ENCODE data around the gene TRPM5. TPM values are rescaled to one million over a fixed set of nuclear protein-coding genes. Genes with fewer than 3 reads are reported as not detected.

TRPM5 gene
- total and polyA plus RNA-seq, 2 of the 4 experiments (the other 2 are of a cell fraction) = not detected

DNA sequence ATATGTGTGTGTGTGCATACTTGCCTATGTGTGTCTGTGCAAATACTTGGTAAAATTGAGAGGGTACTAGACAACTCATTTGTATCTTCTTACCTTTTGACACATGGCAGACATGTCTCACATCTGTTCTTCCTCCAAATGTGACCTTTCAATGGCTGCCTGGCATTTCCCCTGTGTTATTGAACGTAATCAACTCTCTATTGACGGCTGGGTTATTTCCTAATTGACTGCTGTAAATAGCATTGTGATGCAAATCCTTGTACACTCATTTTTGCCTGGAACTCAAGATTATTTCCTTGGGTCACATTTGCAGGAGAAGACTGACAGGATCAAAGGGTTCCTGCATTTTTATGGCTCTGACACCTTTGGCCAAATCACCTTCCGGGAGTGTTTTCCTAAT lies 37.9 kb upstream of the TRPM5 start:
- no peaks in the 10 kb centered on the region for H3K9me3 ChIP-seq (ENCODE audit: control insufficient read depth, insufficient read depth, low read length)
- no peak for ATAC-seq (ENCODE audit: low read depth)
- WGBS, 2 experiments (ENCODE audit: extremely low coverage in 2 of 2, insufficient read length in 1 of 2) = no CpG with 5 or more reads among the region's 3 CpGs
- no peak overlapping the region for H2BK5ac ChIP-seq (ENCODE audit: low read depth, low read length, poor library complexity, severe bottlenecking)
- no peak overlapping the region for H4K91ac ChIP-seq (ENCODE audit: insufficient read depth, low read depth, low read length)
- no peak overlapping the region for H2AK9ac ChIP-seq (replicated peaks; ENCODE audit: low read depth, low read length, poor library complexity)
- H3K4me2 ChIP-seq (ENCODE audit: low read depth, low read length) = no peak overlapping the region
- intact Hi-C loops (cut with micrococcal nuclease) = no loop called here
- H3K4ac ChIP-seq (ENCODE audit: low read depth, low read length) = no peak overlapping the region
- in situ Hi-C loops (cut with MboI; ENCODE audit: low sequenced_read_pairs) = no loop called here
- no peaks in the 10 kb centered on the region for H3K36me3 ChIP-seq (ENCODE audit: control insufficient read depth, insufficient read depth, low read length)
- no peak overlapping the region for H2AK5ac ChIP-seq (ENCODE audit: low read depth, low read length)
- no peak overlapping the region for H3K23ac ChIP-seq (ENCODE audit: low read depth, low read length)
- no peak for DNase-seq
- H4K8ac ChIP-seq (ENCODE audit: low read depth in 2 of 2, low read length in 2 of 2) = no peak overlapping the region
- no peak overlapping the region for H3K9ac ChIP-seq (ENCODE audit: low read depth, low read length)
- no peak overlapping the region for H3K27ac ChIP-seq (ENCODE audit: insufficient read depth, low read length)
- ChIA-PET CTCF (no interaction called here), POLR2A (ENCODE audit: unreplicated experiment) (no interaction called here)
- H3K14ac ChIP-seq (replicated peaks; ENCODE audit: low read depth, low read length) = no peak overlapping the region
- no peaks in the 10 kb centered on the region for H3K9me1 ChIP-seq (ENCODE audit: insufficient read depth, low read length)
- H2BK120ac ChIP-seq (ENCODE audit: low read depth, low read length) = no peak overlapping the region
- no peak overlapping the region for H3K4me3 ChIP-seq (ENCODE audit: insufficient read depth, low read depth, low read length)
- dilution Hi-C loops (cut with HindIII; ENCODE audit: low sequenced_read_pairs, unreplicated experiment) = no loop called here
- H3K56ac ChIP-seq (ENCODE audit: extremely low read depth, insufficient read depth, low read length) = no peak overlapping the region
- H3K4me1 ChIP-seq (ENCODE audit: control insufficient read depth, insufficient read depth, low read length) = no peaks in the 10 kb centered on the region
- BruUV-seq (replicated peaks) = no TSS peak
- H3K79me1 ChIP-seq (ENCODE audit: low read depth in 1 of 2, low read length in 2 of 2) = no peaks in the 10 kb centered on the region
- TF ChIP-seq, protein P1, sequence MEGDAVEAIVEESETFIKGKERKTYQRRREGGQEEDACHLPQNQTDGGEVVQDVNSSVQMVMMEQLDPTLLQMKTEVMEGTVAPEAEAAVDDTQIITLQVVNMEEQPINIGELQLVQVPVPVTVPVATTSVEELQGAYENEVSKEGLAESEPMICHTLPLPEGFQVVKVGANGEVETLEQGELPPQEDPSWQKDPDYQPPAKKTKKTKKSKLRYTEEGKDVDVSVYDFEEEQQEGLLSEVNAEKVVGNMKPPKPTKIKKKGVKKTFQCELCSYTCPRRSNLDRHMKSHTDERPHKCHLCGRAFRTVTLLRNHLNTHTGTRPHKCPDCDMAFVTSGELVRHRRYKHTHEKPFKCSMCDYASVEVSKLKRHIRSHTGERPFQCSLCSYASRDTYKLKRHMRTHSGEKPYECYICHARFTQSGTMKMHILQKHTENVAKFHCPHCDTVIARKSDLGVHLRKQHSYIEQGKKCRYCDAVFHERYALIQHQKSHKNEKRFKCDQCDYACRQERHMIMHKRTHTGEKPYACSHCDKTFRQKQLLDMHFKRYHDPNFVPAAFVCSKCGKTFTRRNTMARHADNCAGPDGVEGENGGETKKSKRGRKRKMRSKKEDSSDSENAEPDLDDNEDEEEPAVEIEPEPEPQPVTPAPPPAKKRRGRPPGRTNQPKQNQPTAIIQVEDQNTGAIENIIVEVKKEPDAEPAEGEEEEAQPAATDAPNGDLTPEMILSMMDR (conservative IDR thresholded peaks at IDR 0.05; ENCODE audit: low read depth, low read length) = no peak
- no peak for TF ChIP-seq BHLHE40 (IDR thresholded peaks at IDR 0.05; ENCODE audit: low read depth, low read length)
- H4K20me1 ChIP-seq (ENCODE audit: insufficient read depth, low read length) = no peaks in the 10 kb centered on the region
- H2AFZ ChIP-seq (replicated peaks; ENCODE audit: low read length, poor library complexity) = no peak overlapping the region
- no peak overlapping the region for H2BK15ac ChIP-seq (ENCODE audit: low read depth, low read length)
- H3K27me3 ChIP-seq (ENCODE audit: control insufficient read depth, insufficient read depth, low read length) = peaks cover 26% of the 10 kb centered on the region
- no peak overlapping the region for H3K18ac ChIP-seq (ENCODE audit: low read depth, low read length)
- H4K5ac ChIP-seq (ENCODE audit: low read depth, low read length) = no peak overlapping the region
- no peak overlapping the region for H2BK20ac ChIP-seq (ENCODE audit: low read depth, low read length)
